HUES64 (cell line): Measurements from ENCODE around the gene H2BK1.
A peak's percentile ranks its signal among the peaks of the same experiment; 100 is the strongest.

Experiments
- H3K27ac ChIP-seq: 2 replicates; pipeline ENCODE4 v1.7.0; 2013; ENCODE audit warnings: low read depth, low read length, inconsistent platforms
- H3K27me3 ChIP-seq: 2 replicates; pipeline ENCODE4 v1.6.1; 2013; ENCODE audit warnings: mild to moderate bottlenecking, low read length; ENCODE audit not compliant: insufficient read depth
- H3K36me3 ChIP-seq: 2 replicates; pipeline ENCODE4 v1.6.1; 2013; ENCODE audit warnings: mild to moderate bottlenecking, low read length; ENCODE audit not compliant: insufficient read depth
- H3K4me1 ChIP-seq: 2 replicates; pipeline ENCODE4 v1.6.1; 2013; ENCODE audit warnings: mild to moderate bottlenecking, low read length, moderate library complexity; ENCODE audit not compliant: insufficient read depth
- H3K4me3 ChIP-seq: 2 replicates; pipeline ENCODE4 v1.5.1; 2013; ENCODE audit warnings: mild to moderate bottlenecking, low read length, moderate library complexity
- H3K9ac ChIP-seq: 2 replicates; pipeline ENCODE4 v1.6.1; 2013; ENCODE audit warnings: mild to moderate bottlenecking, low read depth, low read length
- H3K9me3 ChIP-seq: 2 replicates; pipeline ENCODE4 v1.6.1; 2013; ENCODE audit warnings: low read depth, low read length; ENCODE audit not compliant: insufficient read depth
- WGBS: fragments of 150-250, 120-280 bp; methylation state at CpG from one replicate; pipeline ENCODE4 v1.1.7; 2013; ENCODE audit warnings: missing lambda C conversion rate; 5-methylcytosine and 5-hydroxymethylcytosine counted together

Gene H2BK1

DNA sequence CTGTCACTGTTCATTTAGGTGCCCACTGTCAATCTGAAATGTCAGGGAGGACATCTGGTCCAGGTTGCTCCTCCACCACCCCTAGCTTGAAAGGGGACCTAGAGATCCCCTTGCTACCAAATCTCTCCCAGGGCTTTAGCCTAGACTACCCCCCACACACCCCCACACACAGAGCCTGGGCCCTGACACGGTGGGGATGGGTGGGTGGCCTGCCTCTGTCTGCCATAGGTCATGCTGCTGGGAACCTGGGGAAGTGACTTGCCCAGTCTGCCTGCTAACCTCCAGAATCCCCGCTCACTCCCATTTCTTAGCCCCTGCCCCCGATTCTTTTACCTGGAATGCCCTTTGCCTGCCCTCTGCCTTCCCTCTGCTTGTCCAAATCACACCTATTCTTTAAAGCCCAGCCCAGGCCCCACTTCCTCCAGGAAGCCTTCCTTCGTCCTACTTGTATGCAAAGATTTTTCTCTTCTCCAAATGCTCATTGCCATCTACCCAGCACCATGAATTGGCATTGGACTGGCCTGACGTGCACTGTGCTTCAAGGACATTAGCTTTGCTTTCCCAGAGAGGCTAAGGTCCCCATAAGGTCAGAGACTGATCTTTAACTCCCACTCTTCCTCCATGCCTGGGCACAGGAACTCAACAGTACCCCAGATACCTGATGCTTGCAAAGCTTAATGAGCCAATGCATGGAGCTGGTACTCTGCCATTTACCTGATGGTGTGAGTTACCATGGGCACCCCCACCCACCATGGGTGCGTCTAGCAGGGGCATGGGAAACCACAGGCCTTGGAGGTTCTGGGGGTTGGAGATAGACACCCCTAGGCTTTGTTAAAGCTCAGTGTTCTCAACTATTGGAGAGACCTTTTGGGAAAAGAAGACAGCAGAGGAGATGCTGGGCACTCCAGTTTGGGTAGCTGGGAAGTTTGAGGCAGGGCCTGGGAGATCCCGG is 40.2 kb upstream of the H2BK1 start:
- peaks cover 91% of the 10 kb centered on the region for H3K27me3 ChIP-seq
- H3K9me3 ChIP-seq: no peaks in the 10 kb centered on the region
- no peak overlapping the region; the same call in 1 of the 2 replicates for H3K4me3 ChIP-seq
- no peak overlapping the region for H3K9ac ChIP-seq
- WGBS: 59% methylated on average over 7 of the region's 7 CpGs
- no peaks in the 10 kb centered on the region for H3K36me3 ChIP-seq
- peaks cover 40% of the 10 kb centered on the region for H3K4me1 ChIP-seq
- H3K27ac ChIP-seq: no peak overlapping the region

DNA sequence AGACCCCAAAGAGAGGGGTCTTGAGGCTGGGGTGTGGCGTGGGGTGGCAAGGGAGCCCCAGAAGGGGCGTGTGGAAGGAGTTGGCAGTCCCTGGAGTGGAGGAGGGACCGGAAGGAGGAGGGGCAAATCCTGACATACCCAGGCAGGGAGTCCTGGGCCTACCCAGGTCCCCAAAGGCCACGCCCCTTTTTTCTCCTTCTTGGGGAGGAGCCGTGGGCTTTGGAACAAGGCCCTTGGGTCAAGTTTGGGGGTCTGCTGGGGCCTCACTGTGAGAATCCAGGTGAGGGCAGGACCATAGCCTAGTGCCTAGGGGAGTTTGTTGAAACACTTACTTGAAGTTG is 39.4 kb upstream of the H2BK1 start:
- WGBS: 17% methylated on average over 5 of the region's 5 CpGs
- Histone ChIP-seq H3K9me3 (no peaks in the 10 kb centered on the region), H3K27ac (no peak overlapping the region), H3K36me3 (no peaks in the 10 kb centered on the region), H3K4me3 (0 out of 2 replicates have a peak overlapping the region, but pooled peaks have one; percentile 57), H3K27me3 (peaks cover 91% of the 10 kb centered on the region), H3K4me1 (peaks cover 42% of the 10 kb centered on the region), H3K9ac (no peak overlapping the region)

DNA sequence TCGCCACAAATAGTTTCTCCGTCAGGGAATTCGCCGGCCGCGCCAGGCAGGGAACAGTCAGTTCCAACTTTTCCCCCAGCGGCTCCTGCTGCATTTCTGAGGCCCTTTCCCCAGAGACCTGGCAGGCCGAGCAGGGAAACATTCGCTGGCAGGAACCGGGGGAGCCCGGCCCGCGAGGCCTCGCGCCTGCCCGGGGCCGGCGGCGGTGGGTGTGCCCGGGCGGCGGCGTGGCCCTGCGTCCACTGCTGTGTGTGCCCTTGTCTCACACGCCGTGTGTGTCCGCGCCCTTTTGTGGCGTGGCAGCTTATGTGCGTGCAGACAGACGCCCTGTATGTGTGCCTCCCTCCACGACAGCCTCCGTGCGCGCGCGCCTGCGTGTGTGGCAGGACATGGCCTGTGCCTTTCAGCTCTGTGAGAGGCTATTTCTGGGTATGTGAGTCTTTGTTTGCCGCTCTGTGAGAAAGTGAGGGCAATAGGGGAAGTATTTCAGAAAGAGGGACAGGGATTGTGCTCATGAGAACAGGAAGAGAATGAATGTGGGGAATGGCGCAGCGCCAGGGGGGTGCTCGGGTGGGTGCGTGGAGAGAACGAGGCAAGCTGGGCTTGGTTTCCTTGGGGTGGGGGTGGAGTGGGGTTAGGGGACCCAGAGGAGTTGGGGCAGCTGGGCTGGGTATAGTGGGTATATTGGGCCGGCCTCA is 38.9 kb upstream of the H2BK1 start:
- 5% methylated on average over 45 of the region's 45 CpGs for WGBS
- Histone ChIP-seq H3K4me1 (peaks cover 45% of the 10 kb centered on the region), H3K36me3 (no peaks in the 10 kb centered on the region), H3K4me3 (peak overlapping the region; percentile 57), H3K27ac (no peak overlapping the region; the same call in 1 of the 2 replicates), H3K27me3 (peaks cover 90% of the 10 kb centered on the region), H3K9ac (no peak overlapping the region), H3K9me3 (no peaks in the 10 kb centered on the region)

DNA sequence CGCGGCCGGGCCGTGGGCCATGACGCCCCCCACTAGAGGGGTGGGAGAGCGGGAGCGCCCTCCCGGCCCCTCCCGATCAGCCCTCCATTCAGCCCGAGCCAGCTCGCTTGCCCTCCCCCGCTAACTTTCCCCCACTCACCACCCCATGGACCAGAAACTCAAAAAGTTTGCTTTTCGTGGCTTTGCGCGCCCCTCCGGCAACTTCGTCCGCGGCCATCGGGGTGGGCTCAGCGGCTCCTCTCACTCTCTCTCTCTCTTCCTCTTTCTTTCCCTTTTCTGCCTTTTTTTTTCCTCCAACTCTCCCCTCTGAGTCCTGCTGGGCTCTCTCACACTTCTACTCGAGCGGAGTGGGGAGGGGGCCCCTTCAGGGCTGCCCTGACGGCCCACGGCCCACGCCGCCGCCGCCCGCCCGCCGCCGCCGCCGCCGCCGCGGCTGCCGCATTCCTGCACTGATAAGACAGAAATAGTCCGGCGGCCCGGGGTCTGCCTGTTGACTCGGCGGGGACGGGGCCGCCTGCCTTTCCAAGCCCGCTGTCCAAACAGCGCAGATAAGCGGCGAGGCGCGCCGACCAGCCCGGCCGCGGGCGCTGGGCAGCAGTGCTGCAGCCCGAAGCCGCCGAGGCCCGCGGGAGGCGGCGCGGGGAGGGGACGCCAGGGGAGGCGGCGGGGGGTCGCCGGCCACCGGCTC is 38.2 kb upstream of the H2BK1 start, which contains the start of gene SMARCD3:
Gene SMARCD3, minus strand, starts transcription at position 349 of the 688 bp plus-strand sequence. Its CDS starts 132 bp downstream, at position 217.
- no peaks in the 10 kb centered on the region for H3K36me3 ChIP-seq
- H3K9me3 ChIP-seq: no peaks in the 10 kb centered on the region
- no peak within 1 kb of the TSS for H3K9ac ChIP-seq
- peaks cover 50% of the 10 kb centered on the region for H3K4me1 ChIP-seq
- H3K4me3 ChIP-seq: peak within 1 kb of the TSS; percentile 57
- peaks cover 89% of the 10 kb centered on the region for H3K27me3 ChIP-seq
- under 1% methylated on average over 71 of the region's 71 CpGs for WGBS
- no peak within 1 kb of the TSS; the same call in 1 of the 2 replicates for H3K27ac ChIP-seq

- H3K9ac ChIP-seq: no peak overlapping the region
- no peak overlapping the region for H3K27ac ChIP-seq
- peaks cover 82% of the 10 kb centered on the region for H3K27me3 ChIP-seq
- H3K4me3 ChIP-seq: peak overlapping the region; percentile 57
- no peaks in the 10 kb centered on the region for H3K9me3 ChIP-seq
- H3K36me3 ChIP-seq: no peaks in the 10 kb centered on the region
- WGBS: 9% methylated on average over 29 of the region's 29 CpGs
- peaks cover 44% of the 10 kb centered on the region for H3K4me1 ChIP-seq
Observed at GRCh38 chr7:151247611-151248345, 37.5 kb upstream of the H2BK1 start.

GRCh38 chr7:151246851-151247580 is 36.7 kb upstream of the H2BK1 start:
- no peaks in the 10 kb centered on the region for H3K9me3 ChIP-seq
- WGBS: 47% methylated on average over 4 of the region's 4 CpGs
- no peak overlapping the region for H3K9ac ChIP-seq
- no peaks in the 10 kb centered on the region for H3K36me3 ChIP-seq
- peaks cover 77% of the 10 kb centered on the region for H3K27me3 ChIP-seq
- peaks cover 42% of the 10 kb centered on the region for H3K4me1 ChIP-seq
- no peak overlapping the region for H3K27ac ChIP-seq
- no peak overlapping the region for H3K4me3 ChIP-seq

GRCh38 chr7:151246102-151246850 is 36.0 kb upstream of the H2BK1 start:
- no peak overlapping the region for H3K27ac ChIP-seq
- H3K4me3 ChIP-seq: peak overlapping the region; percentile 52; the same call in 1 of the 2 replicates
- H3K36me3 ChIP-seq: no peaks in the 10 kb centered on the region
- peaks cover 42% of the 10 kb centered on the region for H3K4me1 ChIP-seq
- peaks cover 75% of the 10 kb centered on the region for H3K27me3 ChIP-seq
- no peaks in the 10 kb centered on the region for H3K9me3 ChIP-seq
- H3K9ac ChIP-seq: no peak overlapping the region
- 22% methylated on average over 12 of the region's 13 CpGs for WGBS

DNA sequence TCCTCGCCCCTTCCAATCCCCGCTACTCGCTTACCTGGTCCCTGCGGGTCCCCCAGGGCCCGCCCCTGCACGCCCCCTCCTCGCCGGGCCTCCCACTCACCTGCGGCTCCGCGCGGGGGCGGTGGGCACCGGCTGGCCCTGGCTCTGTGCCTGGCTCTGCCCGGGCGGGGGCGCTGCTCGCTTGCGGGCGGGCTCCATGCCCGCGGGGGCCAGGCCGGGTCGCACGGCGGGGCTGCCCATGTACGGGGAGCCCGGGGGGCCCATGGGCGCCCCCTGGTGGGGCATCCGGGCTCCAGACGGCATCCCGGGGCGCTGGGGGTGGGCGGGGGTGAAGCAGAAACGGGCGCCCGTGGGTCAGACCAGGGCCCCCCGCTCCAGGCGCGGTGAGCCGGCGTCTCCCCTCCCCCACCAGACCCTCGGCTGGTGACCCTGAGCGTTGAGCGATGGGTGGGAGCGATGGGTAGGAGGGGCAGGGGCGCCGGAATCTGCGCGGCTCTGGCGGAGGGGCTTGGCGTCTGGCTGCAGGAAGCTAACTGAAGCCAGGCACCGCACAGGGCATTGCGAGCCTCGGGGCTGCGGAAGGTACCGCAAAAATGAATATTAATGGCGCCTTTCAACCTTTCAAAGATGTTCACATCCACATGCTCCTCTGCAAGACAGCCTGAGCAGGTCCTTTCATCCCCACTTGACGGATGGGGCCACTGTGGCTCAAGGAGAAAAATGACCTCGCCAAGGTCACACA is 35.2 kb upstream of the H2BK1 start:
- Histone ChIP-seq H3K27ac (no peak overlapping the region), H3K4me3 (peak overlapping the region; percentile 52), H3K9ac (no peak overlapping the region), H3K9me3 (no peaks in the 10 kb centered on the region), H3K27me3 (peaks cover 68% of the 10 kb centered on the region), H3K36me3 (peaks cover 3% of the 10 kb centered on the region; the same call in 1 of the 2 replicates), H3K4me1 (peaks cover 37% of the 10 kb centered on the region)
- 2% methylated on average over 60 of the region's 60 CpGs for WGBS

- Histone ChIP-seq H3K9me3 (no peaks in the 10 kb centered on the region), H3K9ac (no peak overlapping the region), H3K4me1 (peaks cover 34% of the 10 kb centered on the region), H3K27ac (no peak overlapping the region), H3K27me3 (peaks cover 61% of the 10 kb centered on the region), H3K4me3 (peak overlapping the region; percentile 52), H3K36me3 (peaks cover 3% of the 10 kb centered on the region; the same call in 1 of the 2 replicates)
- 5% methylated on average over 13 of the region's 15 CpGs for WGBS
Observed at GRCh38 chr7:151244841-151245346, 34.6 kb upstream of the H2BK1 start.
